GM18870 (cell line): ENCODE results near the gene DDX23.
"Not testable (repeated sequence)": the region's sequence is repeated elsewhere in the genome, so short reads cannot be mapped to it uniquely, and the experiment has no call there.

Experiments
- ATAC-seq: cut with Tn5 transposase; IDR thresholded peaks from one replicate; pipeline ENCODE4 v1.9.1; 2021; ENCODE audit warnings: moderate library complexity; ENCODE audit not compliant: unreplicated experiment

The DDX23 gene

GRCh38 chr12:48851883-48852733 is at the start of gene DDX23:
Gene DDX23, minus strand, starts transcription at chr12:48852163. Its CDS starts 6,381 bp downstream, at chr12:48845782.
- peak; percentile 90 for ATAC-seq

GRCh38 chr12:48901278-48901677 is 49.3 kb upstream of the DDX23 start:
- ATAC-seq: no peak

GRCh38 chr12:48899651-48900050 is 47.7 kb upstream of the DDX23 start:
- no peak for ATAC-seq

GRCh38 chr12:48894271-48894670 is 42.3 kb upstream of the DDX23 start:
- no peak for ATAC-seq

GRCh38 chr12:48890657-48891418 is 38.9 kb upstream of the DDX23 start:
- no peak for ATAC-seq

- ATAC-seq: no peak
Observed at GRCh38 chr12:48889679-48890078, 37.7 kb upstream of the DDX23 start.

GRCh38 chr12:48883305-48884161 is 31.6 kb upstream of the DDX23 start:
- ATAC-seq: no peak

GRCh38 chr12:48882972-48883304 is 31.0 kb upstream of the DDX23 start:
- no peak for ATAC-seq

GRCh38 chr12:48882315-48882687 is 30.3 kb upstream of the DDX23 start:
- ATAC-seq: no peak

GRCh38 chr12:48881686-48882314 is 29.8 kb upstream of the DDX23 start:
- no peak for ATAC-seq

GRCh38 chr12:48880647-48881046 is 28.7 kb upstream of the DDX23 start:
- no peak for ATAC-seq

GRCh38 chr12:48878548-48878947 is 26.6 kb upstream of the DDX23 start:
- no peak for ATAC-seq

- ATAC-seq: no peak
Observed at GRCh38 chr12:48875944-48876515, 24.1 kb upstream of the DDX23 start.

GRCh38 chr12:48873534-48873933 is 21.6 kb upstream of the DDX23 start:
- not testable (repeated sequence) for ATAC-seq

- no peak for ATAC-seq
Observed at GRCh38 chr12:48873096-48873495, 21.1 kb upstream of the DDX23 start.

- no peak for ATAC-seq
Observed at GRCh38 chr12:48869191-48869590, 17.2 kb upstream of the DDX23 start.

GRCh38 chr12:48868451-48868850 is 16.5 kb upstream of the DDX23 start:
- ATAC-seq: no peak

- peak; percentile 48 for ATAC-seq
Observed at GRCh38 chr12:48866052-48866711, 14.2 kb upstream of the DDX23 start.

GRCh38 chr12:48865281-48866051 is 13.5 kb upstream of the DDX23 start, which contains the start of gene RND1:
Gene RND1, minus strand, starts transcription at chr12:48865870. Its CDS starts 103 bp downstream, at chr12:48865767.
- peak; percentile 76 for ATAC-seq
